Stimulated activated CD4-positive, alpha-beta T cell treated with anti-CD3 and anti-CD28 coated beads, TNF-alpha, amount 100 ng/mL, for 24 hours (primary cell): ENCODE results near the gene SDK2.

Experiments used
- DNase-seq, 3 experiments: peaks; one replicate each; pipeline ENCODE4 v3.0.0-alpha.2; 2020; ENCODE audit warnings: low read depth in 3 of 3

The SDK2 gene

DNA sequence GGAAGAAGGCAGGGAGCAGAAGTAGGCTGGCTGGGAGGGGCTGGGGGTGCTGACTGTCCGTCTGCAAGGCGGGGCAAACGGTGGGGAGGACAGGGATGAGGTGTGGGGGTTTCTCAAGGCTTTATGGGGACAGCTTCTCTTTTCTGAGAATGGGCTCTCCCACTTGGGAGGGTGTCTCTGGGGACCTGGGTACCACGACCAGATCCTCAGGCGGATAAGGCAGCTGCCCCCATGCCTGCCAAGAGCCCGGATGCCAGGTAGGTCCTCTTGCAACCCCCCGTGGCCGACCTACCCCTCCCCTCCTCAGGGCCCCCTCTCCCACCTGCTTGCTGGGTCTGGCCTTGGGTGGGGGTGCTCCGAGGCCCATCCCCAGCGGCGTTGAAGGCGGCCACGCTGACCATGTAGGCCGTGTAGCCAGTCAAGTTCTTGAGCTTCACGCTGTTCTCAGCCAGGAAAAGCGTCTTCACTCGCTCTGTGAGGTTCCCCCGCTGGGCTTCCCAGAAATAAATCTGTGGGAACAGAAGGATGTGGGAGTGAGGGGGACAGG is 276.1 kb downstream of the SDK2 start:
- no peak for DNase-seq

DNA sequence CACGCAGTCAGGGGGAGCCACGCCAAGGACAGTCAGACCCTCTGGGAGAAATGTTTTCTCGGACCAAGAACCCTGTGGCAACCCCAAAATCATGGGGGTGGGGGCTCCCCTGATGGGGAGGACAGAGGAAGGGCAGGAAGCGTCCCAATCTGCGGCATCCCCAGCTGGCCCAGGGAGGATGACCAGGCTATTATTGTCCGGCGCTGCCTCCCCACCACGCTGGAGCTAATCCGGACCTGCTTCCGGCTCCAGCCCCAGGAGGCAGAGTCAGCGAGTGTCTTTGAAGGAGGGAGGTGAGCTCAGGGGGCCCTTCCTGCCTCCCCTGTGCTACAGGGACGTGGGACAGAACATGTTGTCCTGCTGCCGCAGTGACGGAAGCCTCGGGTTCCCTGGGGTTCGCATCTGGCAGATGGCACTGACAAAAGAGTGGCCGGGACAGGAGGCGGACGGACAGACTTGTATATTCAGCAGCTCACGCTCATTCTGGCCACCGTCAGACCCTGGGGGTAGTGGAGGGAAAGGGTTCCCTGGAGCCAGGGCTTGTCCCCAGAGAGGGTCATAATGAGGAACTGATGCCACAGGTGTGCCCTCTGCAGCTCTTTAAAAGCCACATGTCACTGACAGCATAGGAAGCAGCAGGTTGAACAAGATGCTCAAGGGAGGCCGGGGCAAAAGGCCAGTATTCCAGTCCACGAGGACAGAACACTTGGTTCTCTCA is 278.2 kb downstream of the SDK2 start:
- no peak for DNase-seq

DNA sequence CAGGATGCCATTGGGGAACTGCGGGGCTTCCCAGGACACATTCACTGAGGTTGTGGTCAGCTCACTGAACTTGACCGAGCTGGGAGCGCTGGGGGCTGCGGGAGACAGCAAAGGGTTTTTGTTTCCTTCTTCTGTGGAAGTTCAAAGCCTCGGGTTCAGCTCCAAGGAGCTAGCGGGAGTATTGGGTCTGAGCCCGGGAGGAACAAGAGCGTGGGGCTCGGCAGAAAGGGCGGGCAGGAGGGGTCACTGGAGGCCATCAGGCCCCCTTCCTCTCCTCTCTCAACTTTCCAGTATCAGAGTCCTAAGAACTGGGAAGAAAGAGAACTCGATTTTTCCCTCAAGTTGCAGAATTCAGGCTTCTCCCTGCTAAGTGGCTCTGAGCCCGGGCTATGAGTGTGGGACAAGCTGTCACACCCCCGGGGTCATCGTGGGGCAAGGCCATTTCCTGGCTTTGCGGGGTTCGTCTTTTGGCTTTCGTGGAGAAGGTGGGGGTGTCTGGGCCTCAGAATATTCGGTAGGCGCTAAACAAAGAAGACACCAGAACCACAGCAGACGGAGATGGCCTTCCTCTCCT is 278.9 kb downstream of the SDK2 start:
- DNase-seq = no peak

DNA sequence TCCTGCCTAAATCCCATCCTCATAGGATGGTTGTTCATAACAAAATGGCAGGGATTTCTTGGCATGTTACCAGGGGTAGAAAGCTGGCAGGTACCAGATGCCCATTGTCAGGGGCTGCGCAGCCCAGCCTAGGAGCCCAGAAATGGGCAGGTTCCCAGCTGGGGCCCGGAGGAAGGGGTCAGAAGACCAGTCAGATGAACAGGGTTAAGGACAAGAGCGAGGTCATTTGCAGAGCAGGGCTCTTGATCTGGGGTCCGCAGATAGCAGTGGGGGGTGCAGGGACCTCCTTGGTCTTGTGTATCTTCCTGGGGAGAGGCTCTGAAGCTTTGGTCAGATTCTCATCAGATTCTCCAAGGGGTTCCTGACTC is 280.1 kb downstream of the SDK2 start:
- no peak for DNase-seq

- DNase-seq = no peak
Measured at GRCh38 chr17:73363442-73364154, 280.6 kb downstream of the SDK2 start.

DNA sequence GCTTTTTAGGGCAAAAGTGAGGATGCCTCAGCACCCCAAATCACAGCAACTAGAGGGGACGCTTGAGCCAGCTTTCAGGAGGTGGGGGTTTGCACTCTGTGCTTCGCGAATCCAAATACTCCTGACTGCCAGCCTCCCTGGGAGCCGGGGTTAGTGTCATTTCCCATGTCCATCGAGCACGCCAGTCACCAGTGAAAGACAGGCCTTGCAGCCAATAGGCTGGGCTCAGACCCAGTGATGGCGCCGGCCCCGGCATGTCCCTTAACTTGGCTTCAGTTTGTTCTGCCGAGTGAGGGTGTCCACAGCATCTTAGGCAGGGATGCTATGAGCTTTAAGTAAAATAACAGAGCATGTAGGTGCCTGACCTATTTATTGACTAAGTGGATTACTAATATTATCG is 281.5 kb downstream of the SDK2 start:
- no peak for DNase-seq

DNA sequence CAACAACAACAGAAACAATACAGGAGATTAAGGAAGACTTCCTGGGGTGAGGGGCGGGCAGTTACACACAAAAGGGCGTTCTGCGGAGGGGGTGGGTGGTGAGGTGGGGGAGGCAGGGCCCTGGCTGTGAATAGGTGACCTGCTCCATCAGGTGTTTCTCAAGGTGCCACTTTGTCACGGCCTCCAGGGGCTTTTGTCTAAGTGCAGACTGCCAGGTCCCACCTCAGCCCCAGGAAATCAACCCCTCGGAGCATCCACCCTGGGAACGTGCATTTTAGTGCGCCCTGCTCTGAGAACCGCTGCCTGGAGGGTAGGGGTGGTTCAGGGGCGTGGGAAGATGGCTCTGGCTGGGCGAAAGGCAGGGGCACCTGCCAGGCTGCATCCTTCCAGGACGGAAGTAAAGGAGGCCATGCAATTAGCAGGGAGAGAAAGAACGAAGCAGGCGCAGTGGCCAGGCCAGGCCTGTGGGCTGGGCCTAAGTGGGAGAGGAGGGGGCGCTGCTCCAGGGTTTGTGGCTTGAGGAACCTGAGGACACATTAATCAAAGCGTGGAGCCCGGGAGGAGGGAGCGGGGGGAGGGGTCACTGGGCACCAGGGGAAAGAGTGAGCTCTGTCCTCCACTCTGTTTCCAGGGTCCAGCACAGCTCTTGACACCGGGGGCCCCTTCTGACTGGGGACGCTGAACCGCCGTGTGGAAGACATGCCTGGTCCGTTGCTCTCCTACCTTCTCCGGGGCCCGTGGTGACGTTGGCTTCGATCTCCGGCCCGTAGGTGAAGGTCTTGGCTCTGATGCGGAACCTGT is 283.1 kb downstream of the SDK2 start:
- no peak for DNase-seq

GRCh38 chr17:73359987-73360410 is 284.2 kb downstream of the SDK2 start:
- no peak for DNase-seq

- DNase-seq = no peak
Measured at GRCh38 chr17:73359352-73359751, 284.9 kb downstream of the SDK2 start.

GRCh38 chr17:73358668-73359067 is 285.6 kb downstream of the SDK2 start:
- DNase-seq = no peak

GRCh38 chr17:73357981-73358380 is 286.3 kb downstream of the SDK2 start:
- DNase-seq = no peak

DNA sequence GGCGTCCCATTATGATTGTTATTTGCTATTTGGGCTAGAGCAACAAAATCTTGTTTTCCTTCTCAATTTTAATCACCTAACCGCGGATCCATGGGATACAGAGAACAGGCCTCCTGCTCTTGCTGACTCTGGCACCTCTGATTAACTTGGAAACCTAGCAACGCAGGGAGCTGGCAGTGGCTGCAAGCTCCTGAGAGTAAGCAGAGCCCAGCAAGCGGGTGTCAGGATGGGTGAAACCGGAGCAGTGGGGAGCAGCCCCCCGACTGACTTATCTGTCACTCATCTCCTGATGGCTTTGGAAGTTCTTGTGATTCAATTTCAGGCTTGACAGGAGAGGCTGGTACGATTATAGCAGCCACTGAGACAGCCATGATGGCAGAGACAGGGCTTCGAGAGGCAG is 286.9 kb downstream of the SDK2 start:
- no peak for DNase-seq

DNA sequence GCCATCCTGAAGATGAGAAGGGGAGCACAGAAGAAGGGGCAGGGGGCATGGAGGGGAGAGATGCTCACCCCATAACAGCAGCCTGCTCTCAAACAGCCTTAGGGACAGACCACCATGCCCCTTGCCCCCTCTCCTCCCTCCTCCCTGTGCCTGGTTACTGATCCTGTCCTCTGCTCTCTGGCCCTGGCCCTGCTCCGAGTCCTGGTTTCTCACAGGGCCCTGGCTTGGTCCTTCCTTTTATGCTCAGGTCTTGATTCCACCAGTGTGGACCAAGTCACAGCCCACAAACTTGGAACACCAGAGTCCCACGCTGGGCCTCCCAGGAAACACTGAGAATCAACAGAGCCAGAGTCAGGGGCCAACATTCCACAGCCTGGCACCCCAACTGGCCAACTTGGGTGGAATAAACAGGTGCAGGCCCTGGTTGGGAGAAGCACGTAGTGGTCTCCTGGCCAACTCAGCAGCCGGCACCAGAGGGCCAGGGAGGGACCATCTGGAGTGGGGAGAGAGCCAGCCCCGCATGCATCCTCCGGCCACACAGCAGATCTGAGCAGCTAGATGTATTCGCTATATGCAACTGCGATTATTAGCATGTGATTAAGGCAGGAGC is 287.6 kb downstream of the SDK2 start:
- DNase-seq = no peak

- no peak for DNase-seq
Measured at GRCh38 chr17:73354423-73355284, 289.6 kb downstream of the SDK2 start.

- no peak for DNase-seq
Measured at GRCh38 chr17:73352261-73352660, 292.0 kb downstream of the SDK2 start.

DNA sequence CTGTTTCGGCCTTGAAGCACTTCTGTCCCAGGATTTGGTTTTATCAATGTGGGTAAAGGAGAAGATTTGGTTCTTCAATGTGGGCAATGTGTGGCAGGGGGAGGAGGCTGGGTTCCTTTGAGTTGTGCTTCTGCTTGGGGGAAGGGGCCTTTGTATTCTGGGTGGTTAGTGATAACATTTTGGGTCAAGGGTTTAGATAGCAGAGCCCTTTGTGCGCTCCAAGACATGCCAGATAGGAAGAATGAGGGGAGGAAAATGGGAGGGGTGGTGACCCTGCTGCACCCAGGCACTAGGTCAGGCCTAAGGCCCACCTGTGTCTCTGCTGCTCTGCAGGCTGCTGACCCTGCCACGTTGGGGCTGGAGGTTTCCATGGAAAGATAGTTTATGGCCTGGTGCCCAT is 292.5 kb downstream of the SDK2 start:
- no peak for DNase-seq

DNA sequence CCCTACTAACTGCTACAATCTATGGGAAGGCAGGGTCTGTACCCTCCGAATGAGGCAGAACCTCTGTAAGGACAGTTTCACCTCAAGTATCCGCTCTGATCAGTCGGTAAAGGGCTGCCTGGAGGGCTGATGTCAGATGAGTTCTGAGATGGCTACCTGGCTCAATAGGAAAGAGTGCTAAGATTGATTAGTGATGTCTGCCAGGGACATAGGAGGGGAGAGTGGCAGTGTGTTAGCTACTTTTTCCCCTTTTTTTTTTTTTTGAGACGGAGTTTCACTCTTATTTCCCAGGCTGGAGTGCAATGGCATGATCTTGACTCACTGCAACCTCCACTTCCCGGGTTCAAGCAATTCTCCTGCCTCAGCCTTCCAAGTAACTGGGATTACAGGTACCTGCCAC is 293.4 kb downstream of the SDK2 start:
- no peak for DNase-seq

DNA sequence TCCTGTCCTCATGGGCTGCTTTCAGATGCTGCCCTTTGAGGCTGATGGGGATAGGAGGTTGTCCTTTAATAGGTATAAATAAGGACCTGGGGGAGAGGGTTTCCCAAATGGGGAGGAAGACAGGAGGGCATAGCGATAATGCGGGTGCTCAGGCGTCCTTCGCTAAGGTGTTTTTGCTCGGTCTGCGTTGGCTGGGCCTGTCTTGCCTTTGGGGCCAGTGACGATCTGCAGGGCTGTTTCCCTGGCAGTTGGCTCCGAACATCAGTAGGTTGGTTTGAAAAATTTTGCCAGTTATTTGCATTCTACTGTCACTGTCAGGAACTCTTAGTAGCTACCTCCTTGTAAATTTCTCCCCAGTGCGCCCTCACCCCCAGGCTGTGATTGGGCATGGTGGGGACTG is 294.6 kb downstream of the SDK2 start:
- no peak for DNase-seq

DNA sequence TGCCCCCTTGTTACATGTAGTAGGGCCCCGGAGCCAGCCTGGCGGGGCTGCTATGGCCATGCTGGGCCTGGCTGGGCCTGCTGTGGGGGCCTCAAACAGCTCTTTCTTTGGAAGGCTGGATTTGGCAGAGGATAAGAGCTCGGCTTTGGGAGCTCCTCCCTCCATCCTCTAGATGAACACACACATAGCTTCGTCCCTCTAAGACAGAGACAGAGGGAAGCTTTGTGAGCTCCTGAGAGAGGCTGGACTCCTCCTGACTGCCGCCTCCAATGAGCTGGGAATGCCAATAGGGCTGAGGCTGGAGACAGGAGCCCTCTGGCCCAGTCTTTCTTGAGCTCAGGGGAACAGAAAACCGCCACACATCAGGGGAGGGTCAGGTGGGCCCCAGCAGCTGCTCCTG is 295.1 kb downstream of the SDK2 start:
- no peak for DNase-seq

GRCh38 chr17:73348829-73349095 is 295.5 kb downstream of the SDK2 start:
- DNase-seq = no peak
